Transverse colon (tissue), 4 donors: Measurements from ENCODE around the gene EHMT2.

Source experiments
- POLR2AphosphoS5 ChIP-seq, 3 donors: sonication (generic); formaldehyde crosslinking; IDR thresholded peaks; one replicate each; pipeline ENCODE4 v1.6.1; 2016; ENCODE audit warnings: antibody characterized with exemption in 3 of 3
- TF ChIP-seq, protein P1 (sequence below), 5 experiments: fragments of 200-600 bp in 3 of 5; fragments of 450-650 bp in 2 of 5; sonication (generic) in 3 of 5; IDR thresholded peaks; 1 replicate in 2 of 5; 2 replicates in 3 of 5; pipeline ENCODE4 v1.5.1; 2016 to 2017; ENCODE audit warnings: antibody characterized with exemption in 5 of 5, inconsistent platforms in 3 of 5, mild to moderate bottlenecking in 2 of 5, moderate library complexity in 1 of 5

GRCh38 chr6:31920811-31921210, 23.3 kb upstream of the EHMT2 start:
- TF ChIP-seq POLR2AphosphoS5 (IDR thresholded peaks at IDR 0.05): no peak
- TF ChIP-seq, protein P1, sequence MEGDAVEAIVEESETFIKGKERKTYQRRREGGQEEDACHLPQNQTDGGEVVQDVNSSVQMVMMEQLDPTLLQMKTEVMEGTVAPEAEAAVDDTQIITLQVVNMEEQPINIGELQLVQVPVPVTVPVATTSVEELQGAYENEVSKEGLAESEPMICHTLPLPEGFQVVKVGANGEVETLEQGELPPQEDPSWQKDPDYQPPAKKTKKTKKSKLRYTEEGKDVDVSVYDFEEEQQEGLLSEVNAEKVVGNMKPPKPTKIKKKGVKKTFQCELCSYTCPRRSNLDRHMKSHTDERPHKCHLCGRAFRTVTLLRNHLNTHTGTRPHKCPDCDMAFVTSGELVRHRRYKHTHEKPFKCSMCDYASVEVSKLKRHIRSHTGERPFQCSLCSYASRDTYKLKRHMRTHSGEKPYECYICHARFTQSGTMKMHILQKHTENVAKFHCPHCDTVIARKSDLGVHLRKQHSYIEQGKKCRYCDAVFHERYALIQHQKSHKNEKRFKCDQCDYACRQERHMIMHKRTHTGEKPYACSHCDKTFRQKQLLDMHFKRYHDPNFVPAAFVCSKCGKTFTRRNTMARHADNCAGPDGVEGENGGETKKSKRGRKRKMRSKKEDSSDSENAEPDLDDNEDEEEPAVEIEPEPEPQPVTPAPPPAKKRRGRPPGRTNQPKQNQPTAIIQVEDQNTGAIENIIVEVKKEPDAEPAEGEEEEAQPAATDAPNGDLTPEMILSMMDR (IDR thresholded peaks at IDR 0.05): no peak
